Measurements from ENCODE around the gene CFAP299.
"Not testable (repeated sequence)": the region's sequence is repeated elsewhere in the genome, so short reads cannot be mapped to it uniquely, and the experiment has no call there.

CFAP299 gene

GRCh38 chr4:80749558-80749957 is 414.0 kb downstream of the CFAP299 start:
- DNase-seq = not testable (repeated sequence)

GRCh38 chr4:80751200-80751599 is 415.7 kb downstream of the CFAP299 start:
- no peak for DNase-seq

GRCh38 chr4:80767944-80768343 is 432.4 kb downstream of the CFAP299 start:
- DNase-seq = no peak

- DNase-seq = no peak
Observed at GRCh38 chr4:80776168-80776567, 440.6 kb downstream of the CFAP299 start.

GRCh38 chr4:80781431-80781830 is 445.9 kb downstream of the CFAP299 start:
- DNase-seq = no peak

DNA sequence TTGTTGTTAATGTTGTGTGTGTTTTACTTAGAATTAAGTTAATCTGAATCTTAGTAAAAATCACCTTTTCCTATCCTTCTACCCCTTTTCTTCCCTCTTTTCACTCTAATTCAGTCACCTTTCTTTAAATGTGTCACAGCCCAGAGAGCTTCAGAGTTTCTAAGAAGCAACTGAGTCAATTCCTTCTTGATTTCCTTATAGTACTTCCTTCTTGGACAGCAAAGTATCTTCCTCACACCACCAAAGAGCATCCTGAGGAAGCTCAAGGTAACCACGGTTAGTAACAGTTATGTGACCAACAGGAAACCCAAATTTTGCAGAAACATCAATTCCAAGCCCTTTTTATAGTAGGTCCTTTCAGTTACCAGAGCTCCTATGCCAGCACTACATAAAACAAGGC is 451.8 kb downstream of the CFAP299 start:
- DNase-seq = no peak

DNA sequence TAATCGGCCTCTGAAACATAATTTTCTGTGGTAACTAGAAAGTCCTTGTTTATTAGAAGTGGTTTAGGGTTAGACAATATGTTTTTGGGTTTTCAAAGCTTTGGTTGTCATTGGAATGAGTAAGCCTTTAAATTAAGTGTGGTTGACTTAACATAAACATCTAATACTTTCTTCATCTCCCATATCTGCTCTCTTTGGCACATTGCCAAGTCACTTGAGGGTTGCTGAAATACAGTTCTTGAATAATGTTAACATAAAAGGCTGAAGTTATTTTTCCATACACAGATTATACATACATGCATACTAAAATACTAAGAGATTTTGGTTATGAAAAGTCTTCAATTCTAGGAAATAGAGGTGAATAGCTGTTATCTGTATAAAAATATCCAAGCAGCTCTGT is 453.3 kb downstream of the CFAP299 start:
- DNase-seq = no peak

DNA sequence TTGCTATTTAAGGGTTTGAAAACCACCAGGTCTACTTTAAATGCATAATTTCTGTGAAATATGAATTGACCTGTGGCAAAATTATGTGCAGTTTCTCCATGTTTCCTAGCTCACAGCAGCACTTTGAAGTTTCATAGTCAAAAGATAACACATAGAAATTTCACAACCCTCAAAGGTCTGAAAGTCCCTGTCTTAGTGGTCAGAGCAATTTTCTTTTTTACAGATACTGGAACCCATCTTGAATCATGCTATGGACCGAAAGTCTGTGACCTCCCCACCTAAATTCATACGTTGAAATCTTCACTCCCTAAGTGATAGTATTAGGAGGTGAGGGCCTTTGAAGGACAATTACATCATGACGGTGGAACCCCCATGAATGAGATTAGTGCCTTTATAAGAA is 454.6 kb downstream of the CFAP299 start:
- DNase-seq = no peak

GRCh38 chr4:80793660-80794059 is 458.1 kb downstream of the CFAP299 start:
- not testable (repeated sequence) for DNase-seq

- no peak for DNase-seq
Observed at GRCh38 chr4:80798082-80798481, 462.6 kb downstream of the CFAP299 start.

DNA sequence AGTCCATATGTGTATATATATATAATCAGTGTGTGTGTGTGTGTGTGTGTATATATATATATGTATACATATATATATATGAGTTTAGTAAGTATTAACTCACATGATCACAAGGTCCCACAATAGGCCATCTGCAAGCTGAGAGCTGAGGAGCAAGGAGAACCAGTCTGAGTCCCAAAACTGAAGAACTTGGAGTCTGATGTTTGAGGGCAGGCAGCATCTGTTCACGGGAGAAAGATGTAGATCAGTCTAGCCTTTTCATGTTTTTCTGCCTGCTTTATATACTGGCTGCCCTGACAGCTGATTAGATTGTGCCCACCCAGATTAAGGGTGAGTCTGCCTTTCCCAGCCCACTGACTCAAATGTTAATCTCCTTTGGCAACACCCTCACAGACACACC is 465.2 kb downstream of the CFAP299 start:
- DNase-seq = not testable (repeated sequence)

DNA sequence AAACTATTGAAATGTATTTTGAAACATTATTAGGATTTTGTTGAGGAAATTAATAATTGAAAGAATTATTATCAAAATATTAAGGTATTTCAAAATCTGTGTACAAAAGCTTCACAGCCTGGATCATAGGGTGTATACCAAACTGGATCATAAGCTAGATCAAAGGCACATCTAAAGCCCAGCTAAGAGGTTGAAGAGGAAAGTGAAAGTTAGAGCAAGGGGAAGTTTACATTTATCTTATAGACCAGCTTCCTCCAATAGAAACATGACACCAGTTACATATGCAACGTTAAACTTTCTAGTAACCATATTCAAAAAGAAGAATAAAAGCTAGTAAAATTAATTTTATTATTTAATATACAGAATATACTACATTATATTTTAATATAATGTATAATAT is 467.8 kb downstream of the CFAP299 start:
- DNase-seq = no peak

GRCh38 chr4:80806472-80806871 is 470.9 kb downstream of the CFAP299 start:
- no peak for DNase-seq

GRCh38 chr4:80809039-80809729 is 473.7 kb downstream of the CFAP299 start:
- DNase-seq = no peak

DNA sequence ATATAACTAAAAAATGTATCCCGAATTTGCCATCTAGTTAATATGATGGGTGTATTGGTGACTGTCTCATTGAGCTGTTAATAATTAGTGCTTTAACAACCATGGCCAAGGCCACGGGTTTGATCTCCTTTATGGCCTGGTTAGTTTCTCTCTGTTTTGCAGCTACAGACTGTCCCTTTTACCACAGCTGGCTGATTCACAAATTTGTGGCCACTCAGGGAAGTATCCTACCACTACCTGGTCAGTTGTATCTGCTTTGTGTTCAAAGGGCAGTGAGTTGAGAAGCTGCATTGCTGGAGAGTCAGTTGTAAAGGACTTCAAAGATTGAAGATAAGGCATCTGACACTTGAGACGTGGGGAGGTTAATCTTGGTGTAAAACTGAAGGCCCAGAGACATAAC is 475.9 kb downstream of the CFAP299 start:
- no peak for DNase-seq

DNA sequence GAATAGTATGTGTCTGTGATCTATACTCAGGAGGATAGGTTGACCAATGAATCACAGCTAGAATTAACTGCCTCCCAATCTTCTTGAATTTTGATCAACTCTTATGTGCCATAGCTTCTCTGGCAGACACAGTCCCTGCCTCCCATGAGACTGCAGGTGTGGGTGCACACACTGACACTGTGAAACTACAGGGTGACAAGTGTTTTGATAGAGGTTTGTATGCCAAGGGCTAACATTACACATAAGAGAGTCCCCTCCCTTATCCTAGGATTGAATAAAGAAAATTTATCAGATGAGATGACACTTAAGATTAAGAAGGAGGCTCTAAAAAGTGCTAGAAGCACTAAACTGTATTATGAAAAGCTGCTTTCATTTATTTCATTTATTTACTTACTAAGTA is 476.6 kb downstream of the CFAP299 start:
- no peak for DNase-seq

GRCh38 chr4:80814266-80814665 is 478.7 kb downstream of the CFAP299 start:
- no peak for DNase-seq

DNA sequence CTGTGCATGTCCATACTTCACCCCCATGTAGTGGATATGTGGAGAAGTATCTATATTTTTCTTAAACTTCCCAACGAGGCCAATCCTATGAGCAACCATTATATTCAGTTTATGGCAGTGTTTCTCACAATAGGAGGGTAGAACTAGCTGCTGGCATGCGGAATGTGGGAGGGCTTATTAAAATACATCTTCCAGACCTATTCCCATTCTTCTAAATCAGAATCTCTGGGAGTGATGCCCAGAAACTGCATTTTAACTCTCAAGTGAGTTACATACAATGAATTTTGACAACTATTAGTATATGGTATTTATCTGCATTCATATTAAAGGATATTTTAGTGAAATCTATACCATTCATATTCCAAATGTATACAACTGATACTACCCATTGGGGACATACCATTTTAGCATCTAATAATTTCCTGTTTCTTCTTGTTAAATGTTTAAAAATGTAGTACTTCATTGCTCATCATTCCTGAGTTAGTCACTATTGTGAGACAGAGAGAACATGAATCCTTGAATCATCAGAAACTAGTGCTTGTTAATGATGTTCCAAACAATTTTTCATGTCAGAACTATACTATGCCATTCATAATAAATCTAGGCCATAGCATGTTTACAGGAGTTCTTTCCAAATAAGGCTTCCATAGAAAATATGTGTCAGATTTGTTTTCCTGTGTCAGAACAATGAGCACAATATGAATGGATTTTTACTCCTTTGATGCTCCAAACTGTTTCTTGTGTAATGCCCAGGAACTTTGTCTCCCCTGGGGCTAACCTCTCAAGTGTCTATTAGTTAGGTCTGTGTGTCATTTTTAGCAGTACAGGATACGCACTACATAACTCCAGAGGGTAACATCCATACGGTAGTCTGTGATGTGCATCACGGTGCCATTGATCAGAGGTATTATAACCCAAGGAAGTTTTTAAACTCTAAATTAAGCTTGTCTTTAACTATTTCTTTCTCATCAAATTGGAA is 496.1 kb downstream of the CFAP299 start:
- DNase-seq = no peak

DNA sequence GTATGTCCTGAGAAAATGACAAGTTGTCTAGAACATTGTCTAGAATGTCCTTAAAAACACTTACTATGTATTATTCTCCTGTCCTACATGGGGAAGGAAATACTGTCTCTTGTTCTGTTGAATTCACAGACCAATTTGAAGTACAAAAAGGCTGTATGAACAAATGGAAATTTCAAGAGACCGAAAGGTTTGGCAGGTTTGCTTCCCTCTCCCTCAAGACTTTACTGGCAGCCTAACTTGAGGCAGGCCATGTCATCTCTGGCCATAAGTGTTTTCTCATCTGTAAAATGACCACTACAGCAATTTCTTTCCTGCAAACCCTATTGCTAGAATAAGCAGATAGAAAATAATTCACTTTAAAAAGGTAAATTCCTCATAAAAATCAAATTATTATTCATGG is 503.8 kb downstream of the CFAP299 start:
- no peak for DNase-seq

GRCh38 chr4:80839792-80840191 is 504.3 kb downstream of the CFAP299 start:
- DNase-seq = no peak

- DNase-seq = no peak
Observed at GRCh38 chr4:80840396-80840795, 504.9 kb downstream of the CFAP299 start.

DNA sequence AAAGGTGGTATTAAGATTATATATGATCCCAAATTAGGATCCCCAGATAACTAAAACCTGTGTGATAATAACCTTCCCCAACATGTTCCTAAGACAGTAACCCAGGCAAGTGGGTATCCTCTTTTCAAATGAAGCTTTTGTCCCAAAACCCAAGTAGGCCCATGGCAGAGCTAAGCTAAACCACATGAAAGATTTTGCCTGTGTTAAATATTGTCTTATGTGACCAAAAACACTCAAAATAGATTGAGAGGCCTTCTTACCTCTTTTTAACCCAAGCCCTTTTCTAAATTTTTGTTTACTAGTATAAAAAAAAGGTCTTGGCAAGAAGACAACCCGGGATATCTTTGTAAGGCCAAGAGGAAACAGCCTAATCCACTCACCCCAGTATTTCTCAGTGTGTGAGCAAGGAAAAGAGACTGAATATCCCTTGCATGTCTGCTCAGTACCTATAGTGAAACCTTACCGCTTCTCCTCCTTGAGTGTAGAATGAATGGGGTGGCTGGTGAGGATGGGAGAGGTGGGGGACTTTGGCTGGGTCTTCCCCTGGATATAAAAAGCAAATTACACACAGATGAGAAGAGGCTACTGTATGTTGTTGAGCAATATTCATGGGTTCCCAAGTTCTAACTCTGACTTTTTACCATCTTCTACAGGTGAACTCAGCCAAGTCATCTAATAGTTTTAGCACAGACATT is 506.2 kb downstream of the CFAP299 start:
- DNase-seq = no peak

DNA sequence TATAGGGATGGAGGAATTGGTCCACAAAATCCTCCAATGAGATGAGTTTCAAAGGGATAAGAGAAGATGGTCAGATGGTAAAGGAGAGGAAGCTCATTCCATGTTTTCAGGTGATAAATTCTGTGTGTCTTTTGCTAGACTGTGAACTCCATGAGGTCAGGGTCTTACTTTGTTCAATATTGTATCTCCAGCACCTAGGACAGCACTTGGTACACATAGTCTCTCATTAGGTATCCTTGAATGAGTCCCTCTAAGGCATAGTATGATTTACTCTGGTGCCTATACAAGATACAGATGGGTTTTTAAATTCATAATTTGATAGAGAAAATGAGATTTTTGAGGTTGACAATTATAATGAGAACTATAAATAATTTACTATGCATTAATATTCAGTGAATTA is 510.7 kb downstream of the CFAP299 start:
- DNase-seq = no peak

DNA sequence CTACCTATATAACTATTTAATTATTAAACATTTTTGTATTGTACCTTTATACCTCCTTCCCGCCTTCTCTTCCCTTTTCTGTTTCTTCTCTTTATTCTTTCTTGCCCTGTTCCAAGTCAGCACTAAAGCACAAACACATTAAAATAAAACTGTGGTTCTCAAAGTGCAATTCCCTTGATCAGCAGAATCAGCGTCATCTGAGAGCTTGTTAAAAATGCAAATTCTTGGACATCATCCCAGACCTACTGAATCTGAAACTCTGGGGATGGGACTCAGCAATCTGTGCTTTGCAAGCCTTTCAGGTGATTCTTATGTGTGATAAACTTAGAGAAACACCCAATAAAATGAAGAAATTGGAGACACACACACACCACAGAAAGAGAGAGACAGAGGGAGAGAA is 516.5 kb downstream of the CFAP299 start:
- no peak for DNase-seq

Measured in CD4-positive, alpha-beta T cell treated with Interleukin-1 beta for 1 hour (primary cell).